Measurements from ENCODE around the gene MGST3. TPM values are rescaled to one million over a fixed set of nuclear protein-coding genes. Genes with fewer than 3 reads are reported as not detected.

Gene MGST3
- total RNA-seq, 1 experiment from 2014 or later: 173 TPM

DNA sequence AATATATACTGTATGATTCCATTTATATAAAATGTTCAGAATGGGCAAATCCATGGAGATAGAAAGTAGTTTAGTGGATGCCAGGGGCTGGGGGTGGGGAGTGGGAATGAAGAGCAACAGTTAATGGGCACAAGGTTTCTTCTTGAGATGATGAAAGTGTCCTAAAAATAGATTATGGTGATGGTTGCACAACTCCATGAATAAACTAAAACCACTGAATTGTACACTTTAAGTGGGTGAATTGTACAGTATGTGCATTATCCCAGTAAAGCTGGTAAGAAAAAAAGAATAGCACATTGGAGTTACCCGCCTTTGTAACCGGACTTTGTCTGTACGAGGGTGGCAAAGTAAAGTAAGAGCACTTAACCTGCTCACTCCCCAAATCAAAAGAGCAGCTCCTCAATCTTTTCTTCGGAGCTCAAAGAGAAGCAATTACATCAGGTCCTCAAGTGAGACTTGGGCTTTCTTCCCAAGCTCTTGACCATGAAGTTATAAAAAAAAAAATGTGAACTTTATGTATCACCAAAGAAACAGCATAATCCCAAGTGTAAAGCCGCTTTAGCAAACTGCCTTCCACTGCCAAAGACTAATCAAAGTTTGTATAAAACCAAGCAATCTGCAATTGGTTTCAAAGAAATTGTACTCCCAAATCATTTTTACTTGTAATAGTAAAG, 35.3 kb downstream of the MGST3 start:
- TF ChIP-seq CTCF (IDR thresholded peaks at IDR 0.05; ENCODE audit: insufficient read depth in 1 of 2, low read depth in 1 of 2, low read length in 1 of 2, severe bottlenecking in 1 of 2, unreplicated experiment in 1 of 2): no peak
- no peaks in the 10 kb centered on the region for H3K4me1 Mint-ChIP-seq (ENCODE audit: low read depth, unreplicated experiment)
- H3K4me3 Mint-ChIP-seq (ENCODE audit: unreplicated experiment): no peak overlapping the region
- Histone ChIP-seq H3K36me3 (ENCODE audit: control insufficient read depth, insufficient read depth, low read length) (no peaks in the 10 kb centered on the region; the same call in 1 of the 2 replicates), H3K4me1 (no peaks in the 10 kb centered on the region), H3K4me3 (ENCODE audit: low read depth, low read length) (no peak overlapping the region), H3K9me3 (no peaks in the 10 kb centered on the region), H3K27me3 (replicated peaks; ENCODE audit: control insufficient read depth, insufficient read depth, low read length) (no peaks in the 10 kb centered on the region)
- ChIA-PET POLR2A (no interaction called here), CTCF (interaction anchor here (0.7 kb wide), 1 partner anchor 179 kb away, joined by 3 read pairs; no protein-coding TSS in a partner anchor)
- peaks cover 9% of the 10 kb centered on the region for H3K36me3 Mint-ChIP-seq (ENCODE audit: insufficient read depth, unreplicated experiment)
- intact Hi-C loops (cut with micrococcal nuclease; ENCODE audit: unreplicated experiment): no loop called here
- no peaks in the 10 kb centered on the region for H3K27me3 Mint-ChIP-seq (ENCODE audit: insufficient read depth, unreplicated experiment)
- no peak for DNase-seq
- H3K27ac Mint-ChIP-seq (ENCODE audit: unreplicated experiment): no peak overlapping the region
- H3K9me3 Mint-ChIP-seq (ENCODE audit: unreplicated experiment): no peaks in the 10 kb centered on the region
- BruUV-seq (replicated peaks): no TSS peak

- H3K27me3 ChIP-seq (replicated peaks; ENCODE audit: control insufficient read depth, insufficient read depth, low read length): no peaks in the 10 kb centered on the region
- H3K27me3 Mint-ChIP-seq (ENCODE audit: insufficient read depth, unreplicated experiment): no peaks in the 10 kb centered on the region
- peaks cover 4% of the 10 kb centered on the region for H3K4me1 Mint-ChIP-seq (ENCODE audit: low read depth, unreplicated experiment)
- no peak for TF ChIP-seq CTCF (IDR thresholded peaks at IDR 0.05; ENCODE audit: insufficient read depth in 1 of 2, low read depth in 1 of 2, low read length in 1 of 2, severe bottlenecking in 1 of 2, unreplicated experiment in 1 of 2)
- H3K9me3 ChIP-seq: no peaks in the 10 kb centered on the region
- POLR2A ChIA-PET: no interaction called here
- H3K4me3 Mint-ChIP-seq (ENCODE audit: unreplicated experiment): no peak overlapping the region
- no peak overlapping the region for H3K27ac Mint-ChIP-seq (ENCODE audit: unreplicated experiment)
- CTCF ChIA-PET: no interaction called here
- H3K36me3 ChIP-seq (ENCODE audit: control insufficient read depth, insufficient read depth, low read length): no peaks in the 10 kb centered on the region; the same call in 1 of the 2 replicates
- intact Hi-C loops (cut with micrococcal nuclease; ENCODE audit: unreplicated experiment): no loop called here
- BruUV-seq (replicated peaks): no TSS peak
- no peaks in the 10 kb centered on the region for H3K9me3 Mint-ChIP-seq (ENCODE audit: unreplicated experiment)
- peaks cover 10% of the 10 kb centered on the region for H3K36me3 Mint-ChIP-seq (ENCODE audit: insufficient read depth, unreplicated experiment)
- no peak for DNase-seq
- H3K4me1 ChIP-seq: peaks cover 2% of the 10 kb centered on the region; the same call in 1 of the 2 replicates
- no peak overlapping the region for H3K4me3 ChIP-seq (ENCODE audit: low read depth, low read length)
Measured at GRCh38 chr1:165668184-165668583, 37.1 kb downstream of the MGST3 start.

GRCh38 chr1:165671526-165671925, 40.5 kb downstream of the MGST3 start:
- Mint-ChIP-seq H3K36me3 (ENCODE audit: insufficient read depth, unreplicated experiment) (peaks cover 9% of the 10 kb centered on the region), H3K4me3 (ENCODE audit: unreplicated experiment) (no peak overlapping the region), H3K27ac (ENCODE audit: unreplicated experiment) (no peak overlapping the region), H3K4me1 (ENCODE audit: low read depth, unreplicated experiment) (peaks cover 11% of the 10 kb centered on the region), H3K27me3 (ENCODE audit: insufficient read depth, unreplicated experiment) (no peaks in the 10 kb centered on the region), H3K9me3 (ENCODE audit: unreplicated experiment) (no peaks in the 10 kb centered on the region)
- Histone ChIP-seq H3K4me3 (ENCODE audit: low read depth, low read length) (no peak overlapping the region), H3K27me3 (replicated peaks; ENCODE audit: control insufficient read depth, insufficient read depth, low read length) (no peaks in the 10 kb centered on the region), H3K9me3 (no peaks in the 10 kb centered on the region), H3K4me1 (peaks cover 11% of the 10 kb centered on the region; the same call in 1 of the 2 replicates), H3K36me3 (ENCODE audit: control insufficient read depth, insufficient read depth, low read length) (no peaks in the 10 kb centered on the region)
- BruUV-seq (replicated peaks): no TSS peak
- TF ChIP-seq CTCF (IDR thresholded peaks at IDR 0.05; ENCODE audit: insufficient read depth in 1 of 2, low read depth in 1 of 2, low read length in 1 of 2, severe bottlenecking in 1 of 2, unreplicated experiment in 1 of 2): no peak
- no peak for DNase-seq
- intact Hi-C loops (cut with micrococcal nuclease; ENCODE audit: unreplicated experiment): no loop called here
- ChIA-PET POLR2A (no interaction called here), CTCF (no interaction called here)

Measured in Caco-2 (cell line).